ENCODE results near the gene FBXO41.

DNA sequence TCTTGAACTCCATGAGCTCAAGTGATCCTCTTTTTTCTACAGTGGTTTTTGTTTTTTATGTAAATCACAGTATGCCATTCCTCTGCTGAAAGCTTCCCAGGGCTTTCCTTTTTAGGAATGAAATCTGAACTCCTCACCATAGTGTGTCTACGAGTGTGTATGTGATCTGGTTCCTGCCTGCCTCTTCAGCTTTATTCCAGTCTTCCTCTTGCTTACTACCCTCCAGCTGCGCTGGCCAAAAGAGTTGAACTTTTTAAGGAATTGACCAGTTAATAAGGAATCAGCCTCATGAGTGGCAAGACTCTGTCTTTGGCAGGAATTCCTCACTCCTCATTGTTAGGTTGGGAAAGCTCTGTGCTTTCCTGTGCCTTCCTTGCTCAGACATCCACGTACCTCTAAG, 46.1 kb downstream of the FBXO41 start:
- no peak for TF ChIP-seq POLR2A (IDR thresholded peaks at IDR 0.05; ENCODE audit: low read depth, low read length)
- TF ChIP-seq POLR2AphosphoS5 (IDR thresholded peaks at IDR 0.05; ENCODE audit: low read depth, low read length) = no peak

Data from GM12891 (cell line).